ENCODE measurements around the gene PFKFB1.
"Not testable (repeated sequence)": the region's sequence is repeated elsewhere in the genome, so short reads cannot be mapped to it uniquely, and the experiment has no call there.

The PFKFB1 gene

DNA sequence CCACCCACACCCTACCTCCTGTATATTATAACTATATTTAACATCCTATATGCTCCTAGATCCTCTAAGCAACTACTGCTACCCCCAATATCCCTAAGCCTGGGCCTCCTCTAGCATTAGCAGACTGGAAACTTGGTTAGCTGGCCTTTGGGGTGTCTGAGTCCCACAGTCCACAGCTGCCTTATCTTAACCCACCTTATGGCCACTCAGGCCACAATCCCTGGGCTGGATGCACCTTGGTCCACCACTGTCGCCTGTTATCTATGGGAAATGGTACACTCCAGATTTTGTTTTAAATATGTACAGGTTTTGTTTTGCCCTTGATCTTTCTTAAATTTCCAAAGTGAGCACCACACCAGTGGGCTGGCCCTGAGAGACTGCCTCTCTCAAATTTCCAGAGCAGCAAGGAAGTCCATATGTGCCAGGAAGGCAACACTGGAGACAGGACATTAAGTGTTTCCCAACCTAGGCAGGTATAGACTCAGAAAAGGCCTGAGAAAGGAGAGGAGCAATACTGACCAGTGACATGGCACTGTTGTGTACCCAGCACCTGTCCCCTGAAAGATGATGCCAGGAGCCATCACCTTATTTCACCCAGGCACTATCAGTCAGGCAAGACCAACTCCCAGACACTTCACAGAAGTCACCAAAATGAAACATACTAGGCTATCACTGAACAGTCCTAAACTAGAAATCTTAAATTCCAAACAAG lies 921 bp downstream of the PFKFB1 start:
- no peak overlapping the region for H3K14ac ChIP-seq (ENCODE audit: low read length in 2 of 2)
- no peaks in the 10 kb centered on the region for H3K9me3 ChIP-seq (ENCODE audit: control insufficient read depth, low read length)
- H2BK5ac ChIP-seq (ENCODE audit: low read depth, low read length, poor library complexity, severe bottlenecking), result no peak overlapping the region
- H3K4me2 ChIP-seq (ENCODE audit: low read length, poor library complexity, severe bottlenecking), result no peak overlapping the region
- H3K9ac ChIP-seq (ENCODE audit: low read length), result no peak overlapping the region
- no peaks in the 10 kb centered on the region for H3K4me1 ChIP-seq (ENCODE audit: control insufficient read depth, insufficient read depth, low read depth, low read length)
- no peaks in the 10 kb centered on the region for H3K36me3 ChIP-seq (ENCODE audit: control insufficient read depth in 1 of 2, insufficient read depth in 2 of 2, low read depth in 1 of 2, low read length in 2 of 2)
- no peak overlapping the region for H3K4ac ChIP-seq (ENCODE audit: low read depth in 1 of 2, low read length in 2 of 2)
- H3K18ac ChIP-seq (ENCODE audit: low read depth in 1 of 2, low read length in 2 of 2), result no peak overlapping the region
- no peak overlapping the region for H4K91ac ChIP-seq (ENCODE audit: low read length)
- no peak overlapping the region for H3K27ac ChIP-seq (ENCODE audit: low read length, poor library complexity, severe bottlenecking)
- no peak overlapping the region for H2BK12ac ChIP-seq (ENCODE audit: low read length in 2 of 2)
- no peak overlapping the region for H3K4me3 ChIP-seq (ENCODE audit: insufficient read depth in 1 of 2, low read depth in 1 of 2, low read length in 2 of 2)
- H2AK5ac ChIP-seq (ENCODE audit: low read length, severe bottlenecking), result no peak overlapping the region
- no peak overlapping the region for H4K8ac ChIP-seq (ENCODE audit: low read length)
- no CpG with 5 or more reads among the region's 1 CpG for WGBS
- H2BK120ac ChIP-seq (ENCODE audit: low read depth, low read length), result no peak overlapping the region
- H3K79me1 ChIP-seq (replicated peaks; ENCODE audit: low read length, poor library complexity, severe bottlenecking), result no peaks in the 10 kb centered on the region
- DNase-seq, result no peak
- H3K23ac ChIP-seq (ENCODE audit: low read length in 2 of 2), result no peak overlapping the region
- no peak overlapping the region for H2AFZ ChIP-seq (ENCODE audit: low read depth, low read length)
- no peak overlapping the region for H2BK15ac ChIP-seq (ENCODE audit: low read depth, poor library complexity, severe bottlenecking)
- peaks cover 14 to 22% of the 10 kb centered on the region in 2 experiments for H3K27me3 ChIP-seq (ENCODE audit: control insufficient read depth in 1 of 2, insufficient read depth in 1 of 2, low read length in 2 of 2)

GRCh38 chrX:54991706-54992105 lies 2.3 kb downstream of the PFKFB1 start:
- no peak overlapping the region for H3K4me2 ChIP-seq (ENCODE audit: low read length, poor library complexity, severe bottlenecking)
- H4K91ac ChIP-seq (ENCODE audit: low read length), result no peak overlapping the region
- no peak overlapping the region for H4K8ac ChIP-seq (ENCODE audit: low read length)
- H3K36me3 ChIP-seq (ENCODE audit: control insufficient read depth in 1 of 2, insufficient read depth in 2 of 2, low read depth in 1 of 2, low read length in 2 of 2), result no peaks in the 10 kb centered on the region
- H2AFZ ChIP-seq (ENCODE audit: low read depth, low read length), result no peak overlapping the region
- no CpG with 5 or more reads among the region's 2 CpGs for WGBS
- no peak overlapping the region for H2AK5ac ChIP-seq (ENCODE audit: low read length, severe bottlenecking)
- H3K4me3 ChIP-seq (ENCODE audit: insufficient read depth in 1 of 2, low read depth in 1 of 2, low read length in 2 of 2), result no peak overlapping the region
- peaks cover 14 to 22% of the 10 kb centered on the region in 2 experiments for H3K27me3 ChIP-seq (ENCODE audit: control insufficient read depth in 1 of 2, insufficient read depth in 1 of 2, low read length in 2 of 2)
- no peak overlapping the region for H2BK12ac ChIP-seq (ENCODE audit: low read length in 2 of 2)
- H3K27ac ChIP-seq (ENCODE audit: low read length, poor library complexity, severe bottlenecking), result no peak overlapping the region
- H3K4ac ChIP-seq (ENCODE audit: low read depth in 1 of 2, low read length in 2 of 2), result no peak overlapping the region
- no peak for DNase-seq
- no peak overlapping the region for H2BK120ac ChIP-seq (ENCODE audit: low read depth, low read length)
- H2BK5ac ChIP-seq (ENCODE audit: low read depth, low read length, poor library complexity, severe bottlenecking), result no peak overlapping the region
- no peaks in the 10 kb centered on the region for H3K4me1 ChIP-seq (ENCODE audit: control insufficient read depth, insufficient read depth, low read depth, low read length)
- H2BK15ac ChIP-seq (ENCODE audit: low read depth, poor library complexity, severe bottlenecking), result no peak overlapping the region
- no peaks in the 10 kb centered on the region for H3K79me1 ChIP-seq (replicated peaks; ENCODE audit: low read length, poor library complexity, severe bottlenecking)
- no peak overlapping the region for H3K18ac ChIP-seq (ENCODE audit: low read depth in 1 of 2, low read length in 2 of 2)
- no peak overlapping the region for H3K9ac ChIP-seq (ENCODE audit: low read length)
- H3K23ac ChIP-seq (ENCODE audit: low read length in 2 of 2), result no peak overlapping the region
- H3K9me3 ChIP-seq (ENCODE audit: control insufficient read depth, low read length), result no peaks in the 10 kb centered on the region
- no peak overlapping the region for H3K14ac ChIP-seq (ENCODE audit: low read length in 2 of 2)

- H3K27me3 ChIP-seq (ENCODE audit: control insufficient read depth in 1 of 2, insufficient read depth in 1 of 2, low read length in 2 of 2); H3K18ac ChIP-seq (ENCODE audit: low read depth in 1 of 2, low read length in 2 of 2); H3K4ac ChIP-seq (ENCODE audit: low read depth in 1 of 2, low read length in 2 of 2); H2BK5ac ChIP-seq (ENCODE audit: low read depth, low read length, poor library complexity, severe bottlenecking); H3K9ac ChIP-seq (ENCODE audit: low read length); H3K27ac ChIP-seq (ENCODE audit: low read length, poor library complexity, severe bottlenecking); H3K4me1 ChIP-seq (ENCODE audit: control insufficient read depth, insufficient read depth, low read depth, low read length); DNase-seq; H2AK5ac ChIP-seq (ENCODE audit: low read length, severe bottlenecking); H3K14ac ChIP-seq (ENCODE audit: low read length in 2 of 2); H2BK15ac ChIP-seq (ENCODE audit: low read depth, poor library complexity, severe bottlenecking); H2BK12ac ChIP-seq (ENCODE audit: low read length in 2 of 2); H2AFZ ChIP-seq (ENCODE audit: low read depth, low read length); H3K4me3 ChIP-seq (ENCODE audit: insufficient read depth in 1 of 2, low read depth in 1 of 2, low read length in 2 of 2); H3K23ac ChIP-seq (ENCODE audit: low read length in 2 of 2); H3K36me3 ChIP-seq (ENCODE audit: control insufficient read depth in 1 of 2, insufficient read depth in 2 of 2, low read depth in 1 of 2, low read length in 2 of 2); H2BK120ac ChIP-seq (ENCODE audit: low read depth, low read length); H3K4me2 ChIP-seq (ENCODE audit: low read length, poor library complexity, severe bottlenecking); H4K91ac ChIP-seq (ENCODE audit: low read length); H3K9me3 ChIP-seq (ENCODE audit: control insufficient read depth, low read length); H3K79me1 ChIP-seq (replicated peaks; ENCODE audit: low read length, poor library complexity, severe bottlenecking); H4K8ac ChIP-seq (ENCODE audit: low read length): not testable (repeated sequence)
- WGBS, result no CpG with 5 or more reads among the region's 2 CpGs
These were observed 10.7 kb downstream of the PFKFB1 start for GRCh38 chrX:54983306-54983705.

DNA sequence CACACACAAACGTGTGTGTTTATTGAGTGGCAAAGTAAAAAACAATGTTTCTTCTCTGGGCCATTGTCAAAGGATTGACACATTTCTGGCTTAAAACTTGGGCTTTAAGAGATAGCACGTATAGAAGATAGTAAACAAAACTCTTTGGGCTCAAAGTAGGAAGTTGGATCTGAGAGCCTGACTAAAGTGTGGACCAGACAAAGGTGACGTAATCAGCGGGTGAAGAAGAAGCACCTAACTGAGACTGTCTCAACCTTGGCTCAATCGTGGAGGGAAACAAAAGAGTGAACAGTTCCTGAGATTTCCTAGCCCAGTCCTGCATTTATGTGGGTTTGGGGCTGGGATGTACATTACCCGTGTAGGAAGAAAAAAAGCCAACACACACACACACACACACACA lies 13.7 kb downstream of the PFKFB1 start:
- H2BK120ac ChIP-seq (ENCODE audit: low read depth, low read length), result no peak overlapping the region
- no peak overlapping the region for H3K18ac ChIP-seq (ENCODE audit: low read depth in 1 of 2, low read length in 2 of 2)
- no peak overlapping the region for H3K9ac ChIP-seq (ENCODE audit: low read length)
- H3K27me3 ChIP-seq (ENCODE audit: control insufficient read depth in 1 of 2, insufficient read depth in 1 of 2, low read length in 2 of 2), result peaks cover 0 to 4% of the 10 kb centered on the region in 2 experiments
- H3K23ac ChIP-seq (ENCODE audit: low read length in 2 of 2), result no peak overlapping the region
- no peaks in the 10 kb centered on the region for H3K4me1 ChIP-seq (ENCODE audit: control insufficient read depth, insufficient read depth, low read depth, low read length)
- no peak overlapping the region for H3K4me2 ChIP-seq (ENCODE audit: low read length, poor library complexity, severe bottlenecking)
- no peak overlapping the region for H3K14ac ChIP-seq (ENCODE audit: low read length in 2 of 2)
- no peak overlapping the region for H2AK5ac ChIP-seq (ENCODE audit: low read length, severe bottlenecking)
- no peak for DNase-seq
- H4K91ac ChIP-seq (ENCODE audit: low read length), result no peak overlapping the region
- no peak overlapping the region for H3K27ac ChIP-seq (ENCODE audit: low read length, poor library complexity, severe bottlenecking)
- no peak overlapping the region for H3K4me3 ChIP-seq (ENCODE audit: insufficient read depth in 1 of 2, low read depth in 1 of 2, low read length in 2 of 2)
- no peaks in the 10 kb centered on the region for H3K79me1 ChIP-seq (replicated peaks; ENCODE audit: low read length, poor library complexity, severe bottlenecking)
- peaks cover 5% of the 10 kb centered on the region for H3K9me3 ChIP-seq (ENCODE audit: control insufficient read depth, low read length)
- H4K8ac ChIP-seq (ENCODE audit: low read length), result no peak overlapping the region
- no peak overlapping the region for H3K4ac ChIP-seq (ENCODE audit: low read depth in 1 of 2, low read length in 2 of 2)
- H2BK12ac ChIP-seq (ENCODE audit: low read length in 2 of 2), result no peak overlapping the region
- WGBS, result 84% methylated on average over 3 of the region's 6 CpGs
- H2AFZ ChIP-seq (ENCODE audit: low read depth, low read length), result no peak overlapping the region
- no peaks in the 10 kb centered on the region for H3K36me3 ChIP-seq (ENCODE audit: control insufficient read depth in 1 of 2, insufficient read depth in 2 of 2, low read depth in 1 of 2, low read length in 2 of 2)
- H2BK5ac ChIP-seq (ENCODE audit: low read depth, low read length, poor library complexity, severe bottlenecking), result no peak overlapping the region
- H2BK15ac ChIP-seq (ENCODE audit: low read depth, poor library complexity, severe bottlenecking), result no peak overlapping the region

Measured in mesenchymal stem cell (in vitro differentiated cells and primary cell).